Osteoblast (primary cell): Measurements from ENCODE around the gene PSG5. TPM values are rescaled to one million over a fixed set of nuclear protein-coding genes. Genes with fewer than 3 reads are reported as not detected.
"Not testable (repeated sequence)": the region's sequence is repeated elsewhere in the genome, so short reads cannot be mapped to it uniquely, and the experiment has no call there.

Source experiments
- DNase-seq: peaks from one replicate; pipeline ENCODE4 v3.0.0; 2011; ENCODE audit warnings: low spot score, mixed read lengths; ENCODE audit not compliant: insufficient read length; ENCODE audit errors: missing footprints
- H2AFZ ChIP-seq: 2 replicates; pipeline ENCODE4 v1.6.0; 2011; ENCODE audit warnings: mild to moderate bottlenecking, low read length
- H3K27ac ChIP-seq: 2 replicates; pipeline ENCODE4 v1.5.1; 2011; ENCODE audit warnings: mild to moderate bottlenecking, low read depth, low read length, moderate library complexity
- H3K27me3 ChIP-seq: 2 replicates; pipeline ENCODE4 v1.6.0; 2012; ENCODE audit warnings: mild to moderate bottlenecking, control low read depth, inconsistent platforms, low read length, moderate library complexity; ENCODE audit not compliant: insufficient read depth
- H3K36me3 ChIP-seq: 2 replicates; pipeline ENCODE4 v1.5.1; 2011; ENCODE audit warnings: mild to moderate bottlenecking, low read length, control low read depth, moderate library complexity; ENCODE audit not compliant: insufficient read depth
- H3K4me1 ChIP-seq: 2 replicates; pipeline ENCODE4 v1.5.1; 2011; ENCODE audit warnings: mild to moderate bottlenecking, low read length, control low read depth, moderate library complexity; ENCODE audit not compliant: insufficient read depth
- H3K4me2 ChIP-seq: 2 replicates; pipeline ENCODE4 v1.6.0; 2011; ENCODE audit warnings: mild to moderate bottlenecking, low read length; ENCODE audit not compliant: insufficient read depth
- H3K4me3 ChIP-seq: fragments of 200-600 bp; sonication (generic); 3 replicates; pipeline ENCODE4 v1.5.1; 2012; ENCODE audit warnings: mild to moderate bottlenecking, low read length, inconsistent platforms; ENCODE audit not compliant: insufficient read depth
- H3K79me2 ChIP-seq: 2 replicates; pipeline ENCODE4 v1.6.0; 2012; ENCODE audit warnings: mild to moderate bottlenecking, low read length, control low read depth, inconsistent platforms; ENCODE audit not compliant: insufficient read depth
- H3K9me3 ChIP-seq: 2 replicates; pipeline ENCODE4 v1.5.1; 2011; ENCODE audit warnings: low read depth, low read length, control low read depth
- H4K20me1 ChIP-seq: 2 replicates; pipeline ENCODE4 v1.6.0; 2012; ENCODE audit warnings: mild to moderate bottlenecking, low read length, control low read depth; ENCODE audit not compliant: insufficient read depth
- CTCF ChIP-seq: IDR thresholded peaks from 2 replicates; pipeline ENCODE4 v1.5.1; 2011; ENCODE audit warnings: mild to moderate bottlenecking, low read depth, low read length, moderate library complexity; ENCODE audit errors: extremely low read depth
- total RNA-seq: library from RNA; depleted of rRNA; stranded (reverse); fragments of >200 nt; gene quantifications from 2 replicates; pipeline ENCODE4 v1.2.3, GENCODE V29; 2012

The PSG5 gene
- total RNA-seq, 1 donor: 1.4 TPM

GRCh38 chr19:43221891-43222290, 35.6 kb upstream of the PSG5 start:
- H3K9me3 ChIP-seq, H3K27ac ChIP-seq, H3K36me3 ChIP-seq, H3K4me2 ChIP-seq, DNase-seq, H2AFZ ChIP-seq, H3K27me3 ChIP-seq, H3K4me3 ChIP-seq, H4K20me1 ChIP-seq, H3K79me2 ChIP-seq, H3K4me1 ChIP-seq: not testable (repeated sequence)

- H3K4me3 ChIP-seq, H3K79me2 ChIP-seq, H4K20me1 ChIP-seq, H3K4me2 ChIP-seq, H3K27me3 ChIP-seq, H2AFZ ChIP-seq, DNase-seq, H3K4me1 ChIP-seq, H3K9me3 ChIP-seq, H3K36me3 ChIP-seq, H3K27ac ChIP-seq: not testable (repeated sequence)
Measured at GRCh38 chr19:43219136-43219535, 32.8 kb upstream of the PSG5 start.

- not testable (repeated sequence) for H3K9me3 ChIP-seq, H3K36me3 ChIP-seq, DNase-seq, H3K27ac ChIP-seq, H3K27me3 ChIP-seq, H2AFZ ChIP-seq, H3K79me2 ChIP-seq, H3K4me1 ChIP-seq, H3K4me3 ChIP-seq, H3K4me2 ChIP-seq, H4K20me1 ChIP-seq
Measured at GRCh38 chr19:43215881-43216280, 29.5 kb upstream of the PSG5 start.

GRCh38 chr19:43207991-43208390, 21.7 kb upstream of the PSG5 start:
- Histone ChIP-seq H3K4me2 (no peak overlapping the region), H3K27ac (no peak overlapping the region), H3K4me3 (no peak overlapping the region), H4K20me1 (no peaks in the 10 kb centered on the region), H3K36me3 (no peaks in the 10 kb centered on the region), H3K27me3 (no peaks in the 10 kb centered on the region), H3K4me1 (peaks cover 2% of the 10 kb centered on the region), H3K79me2 (no peaks in the 10 kb centered on the region), H2AFZ (no peak overlapping the region), H3K9me3 (no peaks in the 10 kb centered on the region)
- no peak for TF ChIP-seq CTCF
- no peak for DNase-seq

GRCh38 chr19:43207174-43207573, 20.8 kb upstream of the PSG5 start:
- not testable (repeated sequence) for H3K79me2 ChIP-seq, H3K9me3 ChIP-seq, H4K20me1 ChIP-seq, H2AFZ ChIP-seq, H3K27me3 ChIP-seq, H3K4me1 ChIP-seq, H3K4me3 ChIP-seq, DNase-seq, H3K27ac ChIP-seq, H3K4me2 ChIP-seq, H3K36me3 ChIP-seq
- TF ChIP-seq CTCF: peak; percentile 53

GRCh38 chr19:43205471-43206105, 19.3 kb upstream of the PSG5 start, which contains the start of gene PSG4:
TSS of gene PSG4 (minus strand) at chr19:43205638. CDS start at chr19:43205536, 102 bp downstream.
- peaks cover 19% of the 10 kb centered on the region for H3K4me1 ChIP-seq
- DNase-seq: peak; percentile 19
- H4K20me1 ChIP-seq, H3K9me3 ChIP-seq, H3K4me3 ChIP-seq, H3K36me3 ChIP-seq, H2AFZ ChIP-seq, H3K27ac ChIP-seq, H3K27me3 ChIP-seq, H3K79me2 ChIP-seq: not testable (repeated sequence)
- peak within 1 kb of the TSS; percentile 10 for H3K4me2 ChIP-seq

- H3K27ac ChIP-seq: not testable (repeated sequence)
- peak overlapping the region; percentile 1 for H3K4me2 ChIP-seq
Measured at GRCh38 chr19:43203611-43204010, 17.3 kb upstream of the PSG5 start.

More at GRCh38 chr19:43203611-43204010, 17.3 kb upstream of the PSG5 start:
- H4K20me1 ChIP-seq, H2AFZ ChIP-seq, H3K79me2 ChIP-seq, H3K9me3 ChIP-seq, H3K4me3 ChIP-seq, DNase-seq, H3K36me3 ChIP-seq, H3K27me3 ChIP-seq: not testable (repeated sequence)
- peaks cover 19% of the 10 kb centered on the region for H3K4me1 ChIP-seq
